Activated T-cell treated with anti-CD3 and anti-CD28 coated beads for 48 hours (primary cell): ENCODE measurements around the gene GRK3.

Source experiments
- DNase-seq: peaks from one replicate; pipeline ENCODE4 v3.0.0-alpha.2; 2020; ENCODE audit warnings: low read depth

The GRK3 gene

DNA sequence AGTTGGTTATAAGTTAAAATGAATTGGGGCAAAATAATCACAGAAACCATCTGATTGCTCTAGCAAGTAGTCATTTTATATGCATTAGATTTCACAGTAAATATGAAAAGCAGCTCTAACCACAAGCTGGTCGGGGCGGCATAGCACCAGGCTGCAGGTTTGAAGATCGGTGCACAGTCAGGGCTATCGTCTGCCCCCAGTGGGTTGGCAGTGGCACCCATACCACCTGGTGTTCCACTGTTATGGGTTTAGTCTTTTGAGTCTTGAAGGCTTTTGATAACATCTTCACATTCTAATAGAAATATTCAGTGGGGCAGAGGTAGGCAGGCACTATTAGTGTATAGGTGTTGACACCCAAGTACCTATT is 62.1 kb downstream of the GRK3 start:
- no peak for DNase-seq

- DNase-seq: no peak
Measured at GRCh38 chr22:25627271-25627852, 62.9 kb downstream of the GRK3 start.

- DNase-seq: no peak
Measured at GRCh38 chr22:25628494-25628893, 64.0 kb downstream of the GRK3 start.

GRCh38 chr22:25629613-25630012 is 65.1 kb downstream of the GRK3 start:
- no peak for DNase-seq

DNA sequence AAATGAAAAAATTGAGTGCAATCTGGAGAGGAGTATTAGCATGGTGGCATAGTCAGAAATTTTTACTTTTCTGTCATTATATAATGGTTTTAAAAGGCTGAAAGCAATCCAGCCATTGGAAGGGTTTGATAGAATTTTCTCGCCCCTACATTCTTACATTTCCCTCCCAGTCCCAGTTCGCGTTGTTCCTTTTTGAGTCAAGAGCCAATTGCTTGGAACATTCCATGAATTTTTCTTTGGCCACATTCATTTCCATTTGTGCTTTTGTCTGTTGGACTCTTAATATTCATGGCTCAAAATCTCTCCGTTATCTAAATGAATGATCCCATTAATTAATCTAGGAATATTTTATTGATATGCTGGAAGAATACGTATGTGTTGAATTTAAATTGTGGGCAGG is 66.0 kb downstream of the GRK3 start:
- no peak for DNase-seq

- DNase-seq: no peak
Measured at GRCh38 chr22:25636323-25636722, 71.8 kb downstream of the GRK3 start.

- DNase-seq: no peak
Measured at GRCh38 chr22:25637032-25637431, 72.6 kb downstream of the GRK3 start.

DNA sequence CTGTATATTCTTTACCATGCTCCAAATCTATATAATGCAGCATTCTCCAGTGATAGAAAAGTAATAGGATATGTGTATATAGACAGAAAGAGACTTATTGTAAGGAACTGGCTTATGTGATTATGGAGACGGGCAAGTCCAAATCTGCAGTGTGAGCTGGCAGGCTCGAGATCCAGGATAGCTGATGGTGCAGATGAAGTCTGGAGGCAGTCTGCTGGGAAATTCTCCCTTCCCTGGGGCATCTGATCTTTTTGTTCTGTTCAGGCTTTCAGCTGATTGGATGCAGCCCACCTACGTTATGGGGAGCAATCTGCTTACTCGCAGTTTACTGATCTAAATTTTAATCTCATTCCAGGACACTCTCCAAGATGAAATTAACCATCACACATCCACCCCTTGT is 73.2 kb downstream of the GRK3 start:
- no peak for DNase-seq

- no peak for DNase-seq
Measured at GRCh38 chr22:25638638-25639037, 74.2 kb downstream of the GRK3 start.

GRCh38 chr22:25641650-25642049 is 77.2 kb downstream of the GRK3 start:
- no peak for DNase-seq

DNA sequence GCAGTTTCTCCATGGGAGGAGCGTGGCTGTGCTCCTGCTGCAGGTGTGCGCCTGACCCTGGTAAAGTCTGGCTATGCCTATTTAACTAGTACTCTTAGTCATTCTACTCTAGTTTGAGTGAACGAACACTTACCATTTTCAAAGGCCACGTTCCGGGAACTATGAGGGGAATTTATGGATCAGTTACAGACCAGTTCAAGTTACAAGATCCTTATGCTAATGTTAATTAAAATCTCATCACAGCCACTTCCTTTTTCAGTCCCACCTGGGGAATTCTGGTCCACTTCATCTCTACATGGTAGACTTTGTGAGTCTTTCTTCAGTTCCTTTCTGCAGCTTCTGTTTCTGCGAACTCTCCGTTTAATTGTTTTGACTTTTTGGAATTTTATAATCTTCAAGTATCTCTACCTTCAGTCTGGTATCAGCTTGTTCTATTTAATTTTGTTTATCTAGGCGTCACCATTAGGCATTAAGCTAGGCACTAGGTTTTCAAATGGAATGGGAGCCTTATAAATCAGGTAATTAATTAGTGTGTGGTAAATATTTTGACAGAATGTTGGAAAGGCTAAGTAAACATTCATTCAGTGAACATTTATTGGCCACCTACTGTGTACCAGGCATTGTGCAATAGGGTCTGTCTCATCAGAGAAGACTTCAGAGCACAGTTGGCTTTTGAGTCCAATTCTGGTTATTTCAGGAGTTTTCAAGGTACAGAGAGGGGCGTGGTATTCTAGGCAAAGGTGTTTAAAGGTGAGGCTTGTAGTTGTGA is 78.9 kb downstream of the GRK3 start:
- DNase-seq: no peak

DNA sequence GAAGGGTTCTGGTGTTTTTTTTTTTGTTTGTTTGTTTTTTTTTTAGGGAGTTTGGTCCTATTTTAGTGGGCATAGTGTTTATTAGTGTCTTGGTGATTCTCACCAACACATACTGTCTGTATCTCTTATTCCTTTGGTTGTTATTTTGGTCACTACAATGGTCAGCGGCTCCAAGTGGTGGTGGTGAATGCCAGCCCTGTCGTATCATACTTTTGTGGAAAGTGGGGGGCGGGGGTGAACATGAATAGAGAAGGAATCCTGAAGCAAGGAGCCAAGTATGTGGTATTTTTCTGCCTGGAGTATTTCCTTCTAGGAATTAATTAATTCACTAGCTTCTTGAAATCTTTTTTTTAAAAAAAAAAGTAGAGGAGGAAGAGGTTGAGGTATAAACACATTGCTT is 79.6 kb downstream of the GRK3 start:
- DNase-seq: no peak

GRCh38 chr22:25645266-25645665 is 80.8 kb downstream of the GRK3 start:
- no peak for DNase-seq

GRCh38 chr22:25645964-25646363 is 81.5 kb downstream of the GRK3 start:
- no peak for DNase-seq

GRCh38 chr22:25650833-25651232 is 86.4 kb downstream of the GRK3 start:
- no peak for DNase-seq

DNA sequence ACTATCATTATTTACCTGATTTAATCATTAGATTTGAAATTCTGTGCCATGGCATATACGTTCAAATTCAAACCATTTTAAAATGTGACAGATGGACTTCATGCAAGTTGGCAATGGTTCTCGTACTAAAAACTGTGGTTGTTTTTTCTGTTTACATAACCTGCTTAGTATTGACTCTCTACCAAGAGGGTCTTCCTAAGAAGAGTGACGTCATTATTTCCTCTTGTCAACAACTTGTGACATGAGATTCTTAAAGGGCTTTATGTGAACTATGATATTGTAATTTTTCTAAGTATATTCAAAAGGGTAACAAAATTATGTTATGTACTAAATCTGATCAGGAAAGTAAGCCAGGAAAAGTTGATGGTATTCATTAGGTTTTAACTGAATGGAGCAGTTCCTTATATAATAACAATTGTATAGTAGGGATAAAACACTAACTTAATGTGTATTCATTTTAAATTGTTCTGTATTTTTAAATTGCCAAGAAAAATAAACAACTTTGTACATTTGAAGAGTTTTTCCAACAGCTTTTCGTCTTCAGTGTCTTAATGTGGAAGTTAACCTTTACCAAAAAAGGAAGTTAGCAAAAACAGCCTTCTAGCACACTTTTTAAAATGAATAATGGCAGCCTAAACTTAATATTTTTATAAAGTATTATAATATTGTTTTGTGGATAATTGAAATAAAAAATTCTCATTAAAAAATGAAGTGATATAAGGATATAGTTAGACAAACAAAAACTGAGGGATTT is 87.0 kb downstream of the GRK3 start:
- no peak for DNase-seq

GRCh38 chr22:25654676-25655075 is 90.2 kb downstream of the GRK3 start:
- no peak for DNase-seq

- no peak for DNase-seq
Measured at GRCh38 chr22:25655371-25655935, 91.0 kb downstream of the GRK3 start.

- DNase-seq: no peak
Measured at GRCh38 chr22:25656724-25657123, 92.2 kb downstream of the GRK3 start.

DNA sequence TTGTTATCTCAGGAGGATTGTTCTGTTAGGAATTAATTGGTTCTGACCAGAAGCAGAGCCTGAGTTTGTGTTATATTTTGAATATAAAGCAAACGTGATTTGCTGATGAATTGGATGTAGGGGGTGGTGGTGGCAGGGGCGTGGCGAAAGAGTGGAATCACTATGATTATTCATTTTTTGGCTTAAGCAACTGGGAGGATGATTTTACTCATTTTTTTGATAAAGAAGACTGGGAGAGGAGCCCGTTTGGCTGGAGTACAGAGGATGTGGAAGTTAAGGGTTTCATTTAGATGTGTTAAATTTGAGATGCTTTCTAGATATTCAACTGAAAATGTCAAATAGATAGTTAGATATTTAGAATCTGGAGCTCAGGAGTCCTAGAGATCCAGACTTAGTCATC is 94.2 kb downstream of the GRK3 start:
- DNase-seq: no peak

- DNase-seq: no peak
Measured at GRCh38 chr22:25659413-25659812, 94.9 kb downstream of the GRK3 start.

DNA sequence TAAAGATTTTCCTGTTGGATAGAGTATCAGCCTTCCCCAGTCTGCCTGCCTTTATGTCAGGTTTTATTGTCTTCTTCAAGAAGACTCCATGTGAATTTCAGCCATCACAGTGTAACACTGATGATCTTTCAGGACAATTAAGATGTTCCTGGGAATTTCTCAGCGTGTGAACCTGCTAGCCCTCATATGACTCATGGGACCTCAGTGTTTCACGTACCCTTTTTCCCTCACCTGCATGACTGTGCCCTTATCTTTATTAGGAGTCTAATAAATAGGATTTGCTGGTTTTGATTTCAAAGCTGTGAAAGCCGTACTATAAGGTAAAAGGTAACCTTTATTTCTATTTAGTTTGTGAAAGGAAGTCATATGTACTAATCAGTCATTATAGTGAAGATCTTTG is 95.9 kb downstream of the GRK3 start:
- no peak for DNase-seq

DNA sequence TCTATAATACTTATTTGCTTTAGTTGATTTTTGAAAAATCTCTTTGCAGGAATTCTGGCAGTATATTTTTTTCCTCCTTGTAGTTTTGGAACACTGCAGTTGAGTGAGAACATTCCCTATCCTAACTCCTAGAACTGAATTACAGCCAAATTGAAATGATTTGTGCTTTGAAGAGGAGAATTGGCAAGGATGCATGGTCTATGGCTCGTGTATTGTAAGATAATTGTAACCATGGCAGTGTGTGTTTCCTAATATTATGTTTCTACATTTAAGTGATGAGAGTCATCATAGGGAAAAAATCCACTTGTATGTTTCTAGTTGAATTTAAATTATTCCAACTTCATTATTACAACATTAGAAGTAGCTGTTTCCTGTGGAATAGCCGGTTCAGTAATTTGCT is 96.6 kb downstream of the GRK3 start:
- DNase-seq: no peak
